Measurements from ENCODE around the gene TLK1.

- TF ChIP-seq CTCF (IDR thresholded peaks at IDR 0.05), result no peak
- no peak for TF ChIP-seq POLR2AphosphoS5 (IDR thresholded peaks at IDR 0.05)
- TF ChIP-seq POLR2A (IDR thresholded peaks at IDR 0.05), result no peak
These were observed 217.7 kb downstream of the TLK1 start for GRCh38 chr2:170943041-170943440.

Data from sigmoid colon (tissue), 4 donors.